Measurements from ENCODE around the gene SHROOM2.
"Not testable (repeated sequence)": the region's sequence is repeated elsewhere in the genome, so short reads cannot be mapped to it uniquely, and the experiment has no call there.

SHROOM2 gene, protein sequence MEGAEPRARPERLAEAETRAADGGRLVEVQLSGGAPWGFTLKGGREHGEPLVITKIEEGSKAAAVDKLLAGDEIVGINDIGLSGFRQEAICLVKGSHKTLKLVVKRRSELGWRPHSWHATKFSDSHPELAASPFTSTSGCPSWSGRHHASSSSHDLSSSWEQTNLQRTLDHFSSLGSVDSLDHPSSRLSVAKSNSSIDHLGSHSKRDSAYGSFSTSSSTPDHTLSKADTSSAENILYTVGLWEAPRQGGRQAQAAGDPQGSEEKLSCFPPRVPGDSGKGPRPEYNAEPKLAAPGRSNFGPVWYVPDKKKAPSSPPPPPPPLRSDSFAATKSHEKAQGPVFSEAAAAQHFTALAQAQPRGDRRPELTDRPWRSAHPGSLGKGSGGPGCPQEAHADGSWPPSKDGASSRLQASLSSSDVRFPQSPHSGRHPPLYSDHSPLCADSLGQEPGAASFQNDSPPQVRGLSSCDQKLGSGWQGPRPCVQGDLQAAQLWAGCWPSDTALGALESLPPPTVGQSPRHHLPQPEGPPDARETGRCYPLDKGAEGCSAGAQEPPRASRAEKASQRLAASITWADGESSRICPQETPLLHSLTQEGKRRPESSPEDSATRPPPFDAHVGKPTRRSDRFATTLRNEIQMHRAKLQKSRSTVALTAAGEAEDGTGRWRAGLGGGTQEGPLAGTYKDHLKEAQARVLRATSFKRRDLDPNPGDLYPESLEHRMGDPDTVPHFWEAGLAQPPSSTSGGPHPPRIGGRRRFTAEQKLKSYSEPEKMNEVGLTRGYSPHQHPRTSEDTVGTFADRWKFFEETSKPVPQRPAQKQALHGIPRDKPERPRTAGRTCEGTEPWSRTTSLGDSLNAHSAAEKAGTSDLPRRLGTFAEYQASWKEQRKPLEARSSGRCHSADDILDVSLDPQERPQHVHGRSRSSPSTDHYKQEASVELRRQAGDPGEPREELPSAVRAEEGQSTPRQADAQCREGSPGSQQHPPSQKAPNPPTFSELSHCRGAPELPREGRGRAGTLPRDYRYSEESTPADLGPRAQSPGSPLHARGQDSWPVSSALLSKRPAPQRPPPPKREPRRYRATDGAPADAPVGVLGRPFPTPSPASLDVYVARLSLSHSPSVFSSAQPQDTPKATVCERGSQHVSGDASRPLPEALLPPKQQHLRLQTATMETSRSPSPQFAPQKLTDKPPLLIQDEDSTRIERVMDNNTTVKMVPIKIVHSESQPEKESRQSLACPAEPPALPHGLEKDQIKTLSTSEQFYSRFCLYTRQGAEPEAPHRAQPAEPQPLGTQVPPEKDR (N-terminal part only)

DNA sequence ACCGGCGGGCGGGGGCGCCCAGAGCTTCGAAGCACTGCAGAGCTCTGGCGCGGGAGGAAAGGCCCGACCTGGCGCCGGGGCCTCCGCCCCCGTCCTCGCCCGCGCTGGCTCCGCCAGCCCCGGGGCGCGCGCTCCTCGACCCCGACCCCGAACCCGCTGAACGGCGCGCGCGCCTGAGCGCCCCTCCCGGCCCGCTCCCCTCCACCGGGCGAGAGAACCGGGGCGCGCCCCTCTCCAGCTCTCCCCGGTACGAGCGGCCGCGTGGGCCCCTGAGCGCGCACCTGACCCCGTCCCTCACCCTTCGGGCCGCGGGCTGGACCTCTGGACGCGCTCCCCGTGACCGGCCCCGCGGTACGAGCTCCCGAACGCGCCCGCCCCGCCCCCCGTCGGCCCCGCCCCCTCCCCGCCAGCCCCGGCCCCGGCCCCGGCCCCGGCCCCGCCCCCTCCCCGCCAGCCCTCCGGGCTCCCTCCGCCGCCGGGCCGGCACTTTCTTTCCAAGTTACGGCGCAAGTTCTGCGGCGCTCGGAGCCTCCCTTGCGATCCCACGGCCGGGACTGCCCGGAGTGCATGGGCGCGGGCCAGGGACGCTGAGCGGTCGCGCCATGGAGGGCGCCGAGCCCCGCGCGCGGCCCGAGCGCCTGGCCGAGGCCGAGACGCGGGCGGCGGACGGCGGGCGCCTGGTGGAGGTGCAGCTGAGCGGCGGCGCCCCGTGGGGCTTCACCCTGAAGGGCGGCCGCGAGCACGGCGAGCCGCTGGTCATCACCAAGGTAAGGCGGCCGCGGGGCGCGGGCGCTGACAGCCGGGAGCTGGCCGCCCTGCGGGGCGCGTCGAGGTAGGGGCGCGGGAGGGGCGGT lies at the start of gene SHROOM2:
TSS of gene SHROOM2 (plus strand) at position 486 of the 854 bp plus-strand sequence. CDS start at position 603, 117 bp downstream.
- DNase-seq: no peak

DNA sequence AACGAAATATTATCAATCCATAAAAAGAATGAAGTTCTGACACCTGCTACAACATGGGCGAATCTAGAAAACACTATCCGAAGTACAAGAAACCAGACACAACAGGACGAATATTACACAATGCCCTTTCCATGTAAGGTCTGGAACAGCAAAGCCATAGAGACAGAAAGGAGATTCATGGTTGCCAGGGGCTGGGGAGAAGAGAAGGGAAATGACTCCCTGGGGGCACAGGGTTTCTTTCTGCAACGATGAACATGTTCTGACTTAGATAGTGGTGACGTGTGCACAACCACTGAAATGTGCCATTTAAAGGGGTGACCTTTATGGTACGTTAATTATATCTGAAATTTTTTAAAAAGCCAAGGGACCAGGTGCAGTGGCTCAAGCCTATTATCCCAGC lies 48.9 kb upstream of the SHROOM2 start:
- DNase-seq: no peak

DNA sequence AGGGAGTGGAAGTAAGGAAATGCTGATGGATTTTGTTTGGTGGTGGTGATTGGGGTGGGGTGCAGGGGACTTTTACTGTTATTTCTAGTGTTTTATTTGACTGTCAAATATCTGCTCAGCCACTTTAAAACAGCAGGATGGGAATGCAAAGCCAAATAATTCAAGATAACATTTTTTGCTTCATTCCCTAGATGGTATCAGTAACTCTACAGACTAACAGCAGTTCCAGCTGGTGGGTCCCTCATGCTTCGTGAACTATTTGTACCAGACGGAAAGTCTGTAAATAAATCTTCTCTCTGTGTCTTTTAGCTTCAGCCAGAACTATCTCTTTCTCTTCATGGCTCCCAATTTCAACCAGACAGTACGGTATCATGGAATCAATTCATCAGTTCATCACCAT lies 48.1 kb upstream of the SHROOM2 start:
- DNase-seq: no peak

DNA sequence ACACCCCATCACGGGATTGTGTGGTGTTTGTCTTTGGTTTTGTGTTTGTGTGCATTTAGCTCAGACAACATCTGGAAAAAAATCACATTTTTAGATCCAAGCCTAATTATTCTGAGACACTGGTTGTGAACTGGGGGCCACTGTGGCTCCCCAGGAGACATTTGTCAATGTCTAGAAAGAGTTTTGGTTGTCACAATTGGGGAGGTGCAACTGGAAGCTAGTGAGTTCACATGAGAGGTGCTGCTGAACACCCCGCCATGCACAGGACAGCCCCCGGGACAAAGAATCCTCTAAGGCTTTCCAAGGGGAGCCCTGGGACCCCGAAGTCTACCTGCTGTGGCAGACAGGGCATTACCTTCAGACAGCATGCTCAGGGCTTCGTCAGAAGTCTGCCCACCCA lies 47.1 kb upstream of the SHROOM2 start:
- no peak for DNase-seq

DNA sequence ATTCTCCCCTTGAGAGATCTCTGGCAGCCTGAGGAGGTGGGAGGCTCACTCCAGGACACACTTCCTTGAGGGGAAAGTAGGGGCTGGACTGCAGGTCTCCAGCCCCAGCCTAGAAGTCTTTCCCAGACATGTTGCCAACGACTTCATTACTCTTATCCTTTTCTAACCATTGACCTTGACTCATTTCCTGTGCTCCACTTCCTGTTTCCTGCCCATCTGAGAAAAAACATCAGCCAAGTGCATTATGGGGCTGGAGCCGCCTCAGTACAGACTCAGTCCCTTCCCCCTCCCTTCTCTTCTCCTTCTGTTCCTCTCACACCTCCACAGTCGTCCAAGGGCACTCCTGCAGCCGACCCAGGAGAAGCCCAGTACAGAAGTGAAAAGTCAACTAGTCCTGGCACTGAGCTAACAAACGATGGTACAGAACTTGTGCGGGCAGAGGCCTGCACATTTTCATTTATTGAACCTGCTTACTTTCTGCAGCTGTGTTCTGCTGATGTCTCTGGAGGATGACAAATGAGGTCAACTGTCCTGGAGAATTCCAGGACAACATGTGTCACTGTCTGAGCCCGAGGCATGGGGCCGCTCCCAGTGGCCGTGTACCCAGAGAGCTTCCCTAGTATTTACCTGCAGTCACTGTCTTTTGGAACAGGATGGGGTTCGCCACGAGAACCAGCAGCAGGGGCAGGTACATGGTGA lies 40.7 kb upstream of the SHROOM2 start:
- DNase-seq: no peak

DNA sequence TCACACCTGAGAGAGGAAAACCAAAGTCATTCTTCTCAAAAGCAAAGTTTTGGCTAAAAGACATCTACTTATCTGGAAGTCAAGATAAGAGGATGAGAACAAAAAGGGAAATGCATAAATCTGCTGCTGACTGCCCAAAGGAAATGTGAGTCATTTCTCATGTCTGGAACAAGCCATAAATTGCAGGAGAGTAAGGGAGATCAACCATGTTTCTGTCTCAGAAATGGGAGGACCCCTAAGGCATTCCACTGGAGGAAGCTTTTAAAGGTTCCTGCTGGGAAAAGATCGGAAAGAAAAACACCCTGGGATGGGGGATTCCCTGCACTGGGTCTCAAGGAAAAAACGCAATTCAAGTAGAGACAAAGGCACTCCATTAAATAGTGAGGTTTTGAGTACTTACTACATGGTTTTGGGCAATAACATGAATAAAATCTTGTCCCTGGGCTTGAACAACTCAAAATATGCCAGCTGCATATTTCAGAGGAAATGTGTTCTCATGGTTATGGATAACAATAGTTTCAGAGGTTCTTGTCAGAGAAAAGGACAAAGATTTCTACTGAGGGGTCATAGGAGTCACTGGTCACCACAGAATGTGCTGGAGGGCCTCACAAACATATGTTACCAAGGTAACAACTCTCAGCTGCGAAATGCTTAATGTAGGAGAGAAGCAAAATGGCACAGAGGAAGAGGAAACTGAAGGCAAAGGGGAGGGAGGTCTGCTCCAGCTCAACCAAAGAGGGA lies 39.9 kb upstream of the SHROOM2 start:
- DNase-seq: no peak

DNA sequence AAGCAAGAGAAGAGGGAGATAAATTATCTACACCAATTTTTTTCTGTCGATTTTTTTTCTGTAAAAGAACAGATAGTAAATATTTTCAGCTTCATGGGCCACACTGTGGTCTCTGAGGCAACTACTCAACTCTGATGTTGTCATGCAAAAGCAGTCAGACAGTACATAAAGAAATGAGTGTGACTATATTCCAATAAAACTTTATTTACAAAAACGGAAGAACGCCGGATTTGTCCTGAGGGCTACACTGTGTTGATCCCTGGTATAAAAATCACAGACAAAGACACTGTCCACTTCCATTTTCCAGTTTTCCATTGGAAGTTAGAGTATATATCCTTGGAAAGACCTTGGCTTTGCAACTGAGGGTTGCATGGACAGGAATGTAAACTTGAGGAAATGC lies 38.6 kb upstream of the SHROOM2 start:
- no peak for DNase-seq

DNA sequence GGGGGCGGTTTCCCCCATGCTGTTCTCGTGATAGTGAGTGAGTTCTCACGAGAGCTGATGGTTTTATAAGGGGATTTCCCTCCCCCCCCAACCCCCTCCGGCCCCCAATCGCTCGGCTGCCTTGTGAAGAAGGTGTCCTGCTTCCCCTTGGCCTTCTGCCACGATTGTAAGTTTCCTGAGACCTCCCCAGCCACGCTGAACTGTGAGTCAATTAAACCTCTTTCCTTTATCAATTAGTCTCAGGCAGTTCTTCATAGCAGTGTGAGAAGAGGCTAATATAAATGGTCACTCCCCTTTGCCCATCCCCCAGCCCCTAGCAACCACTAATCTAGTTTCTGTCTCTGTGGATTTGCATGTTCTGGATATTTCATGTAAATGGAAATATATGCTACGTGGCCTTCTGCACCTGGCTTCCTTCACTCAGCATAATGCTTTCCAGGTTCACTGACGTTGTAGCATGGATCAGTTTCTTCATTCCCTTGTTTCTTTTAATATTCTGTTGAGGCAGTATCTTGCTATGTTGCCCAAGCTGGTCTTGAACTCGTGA lies 37.0 kb upstream of the SHROOM2 start:
- DNase-seq: no peak

DNA sequence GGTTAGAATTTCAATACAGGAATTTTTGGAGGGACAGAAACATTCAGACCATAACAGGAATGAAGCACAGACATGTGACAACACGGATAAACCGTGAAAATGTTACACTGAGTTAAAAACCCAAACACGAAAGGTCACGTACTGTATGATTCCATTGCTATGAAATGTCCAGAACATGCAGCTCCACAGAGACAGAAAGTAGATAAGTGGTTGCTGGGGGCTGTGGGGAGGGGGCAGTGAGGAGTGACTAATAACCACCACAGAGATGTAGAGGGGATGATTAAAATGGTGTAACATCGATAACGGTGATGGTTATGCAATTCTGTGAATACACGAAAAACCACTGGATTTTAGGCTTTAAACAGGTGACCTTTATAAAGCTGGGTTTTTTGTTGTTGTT lies 28.9 kb upstream of the SHROOM2 start:
- DNase-seq: no peak

DNA sequence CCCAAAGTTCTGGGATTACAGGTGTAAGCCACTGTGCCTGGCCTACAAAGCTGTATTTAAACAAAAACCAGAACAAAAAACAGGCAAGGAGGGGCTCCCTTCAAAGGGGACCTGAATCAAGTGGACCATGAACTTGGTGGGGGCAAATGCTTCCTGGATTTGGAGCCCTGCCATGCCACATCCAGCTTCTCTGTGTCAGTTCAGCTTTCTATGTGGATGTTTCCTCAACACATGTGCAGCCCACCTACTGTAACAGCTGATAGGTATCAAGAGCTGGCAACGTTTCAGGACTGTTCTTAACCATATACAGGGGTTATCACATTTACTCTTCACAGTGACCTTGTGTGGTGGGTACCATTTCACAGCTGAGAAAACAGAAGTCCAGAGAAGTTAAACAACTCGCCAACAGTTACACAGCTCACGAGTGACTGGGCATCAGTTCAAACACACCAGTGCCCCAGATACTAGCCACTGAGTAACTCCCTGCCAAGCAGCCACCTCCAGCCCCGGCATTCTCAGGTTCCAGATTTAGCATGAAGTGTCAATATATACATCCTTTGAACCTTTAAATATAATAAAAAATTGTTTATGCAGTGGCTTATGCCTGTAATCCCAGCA lies 28.1 kb upstream of the SHROOM2 start:
- DNase-seq: no peak

DNA sequence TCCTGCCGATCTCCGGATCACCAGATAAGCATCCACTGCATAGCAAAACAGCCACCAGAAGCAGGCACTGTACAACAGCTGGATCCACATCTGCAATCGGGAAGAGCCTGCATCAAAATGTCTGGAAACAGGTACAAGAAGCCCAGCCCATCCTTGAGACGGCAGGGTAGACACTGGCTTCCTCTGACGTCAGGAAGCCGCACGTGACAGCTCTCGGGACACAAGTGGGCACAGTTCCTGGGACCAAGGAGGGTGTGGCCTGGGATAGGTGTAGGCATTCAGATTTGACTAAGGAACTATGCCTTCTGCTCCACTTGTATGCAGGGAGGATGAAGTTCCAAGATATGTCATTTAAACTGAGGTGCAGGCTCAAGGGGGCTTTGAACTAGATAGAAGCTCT lies 26.9 kb upstream of the SHROOM2 start:
- no peak for DNase-seq

DNA sequence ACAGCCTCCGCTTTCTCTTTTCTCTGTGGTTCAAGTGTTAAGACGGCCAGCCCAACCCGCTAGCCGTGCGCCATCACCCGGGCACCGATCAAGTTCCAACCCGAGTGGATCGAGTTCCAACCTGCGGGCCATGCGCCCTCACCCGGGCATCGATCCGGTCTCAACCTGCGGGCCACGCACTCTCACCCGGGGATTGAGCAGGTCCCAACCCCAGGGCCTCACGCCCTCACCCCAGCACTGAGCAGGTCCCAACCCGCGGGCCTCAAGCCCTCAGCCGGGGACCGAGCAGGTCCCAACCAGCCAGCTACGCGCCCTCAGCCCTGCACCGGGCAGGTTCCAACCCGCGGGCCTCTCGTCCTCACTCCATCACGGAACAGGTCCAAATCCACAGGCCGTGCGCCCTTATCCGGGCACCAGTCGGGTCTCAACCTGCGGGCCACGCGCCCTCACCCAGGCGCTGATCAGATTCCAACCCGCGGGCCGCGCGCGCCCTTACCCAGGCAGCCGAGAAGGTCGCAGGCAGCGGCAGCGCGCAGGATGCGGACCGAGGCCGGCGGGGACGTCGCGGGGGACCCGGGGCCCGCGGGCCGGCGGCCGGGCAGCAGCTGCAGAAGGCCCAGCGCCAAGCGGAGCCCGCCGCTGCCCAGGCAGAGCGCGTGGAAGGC lies 21.0 kb upstream of the SHROOM2 start:
- no peak for DNase-seq

DNA sequence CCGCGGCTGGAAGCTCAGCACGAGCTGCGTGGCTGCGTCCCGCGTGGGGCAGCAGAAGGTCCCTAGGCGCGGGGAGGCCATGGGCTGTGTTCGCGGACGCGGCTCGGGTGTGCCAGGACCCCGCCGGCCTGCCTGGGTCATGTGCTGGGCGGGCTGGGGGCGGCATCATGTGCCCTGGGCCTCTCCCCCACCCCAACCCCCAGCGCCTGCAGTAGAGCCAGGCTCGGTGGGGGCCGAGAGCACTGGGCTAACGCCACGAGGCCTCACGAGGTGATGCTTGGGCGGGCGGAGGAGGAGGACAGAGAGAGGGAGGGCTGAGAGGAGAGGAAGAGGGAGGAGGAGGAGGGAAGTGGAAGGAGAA lies 20.5 kb upstream of the SHROOM2 start, which contains the start of gene GPR143:
TSS of gene GPR143 (minus strand) at position 111 of the 361 bp plus-strand sequence. CDS start at position 81, 30 bp downstream.
- DNase-seq: no peak

DNA sequence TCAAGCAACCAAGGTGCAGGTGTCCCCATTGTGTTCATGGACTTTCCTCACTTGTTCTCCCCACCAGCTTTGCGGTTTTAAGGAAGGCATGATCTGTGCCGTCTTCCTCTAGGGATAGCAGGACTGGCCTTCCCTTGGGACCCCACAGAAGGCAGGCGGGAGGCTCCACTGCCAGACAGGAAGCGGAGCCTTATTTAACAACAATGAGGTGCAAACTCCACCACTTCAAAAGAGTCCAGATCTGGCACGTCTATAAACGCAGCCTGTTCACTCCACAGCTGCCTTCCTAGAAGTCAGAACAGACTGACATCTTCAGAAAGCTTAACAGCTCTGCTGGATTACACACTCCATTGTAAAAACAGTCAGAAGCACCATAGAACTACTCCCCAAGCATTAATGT lies 18.9 kb upstream of the SHROOM2 start:
- no peak for DNase-seq

DNA sequence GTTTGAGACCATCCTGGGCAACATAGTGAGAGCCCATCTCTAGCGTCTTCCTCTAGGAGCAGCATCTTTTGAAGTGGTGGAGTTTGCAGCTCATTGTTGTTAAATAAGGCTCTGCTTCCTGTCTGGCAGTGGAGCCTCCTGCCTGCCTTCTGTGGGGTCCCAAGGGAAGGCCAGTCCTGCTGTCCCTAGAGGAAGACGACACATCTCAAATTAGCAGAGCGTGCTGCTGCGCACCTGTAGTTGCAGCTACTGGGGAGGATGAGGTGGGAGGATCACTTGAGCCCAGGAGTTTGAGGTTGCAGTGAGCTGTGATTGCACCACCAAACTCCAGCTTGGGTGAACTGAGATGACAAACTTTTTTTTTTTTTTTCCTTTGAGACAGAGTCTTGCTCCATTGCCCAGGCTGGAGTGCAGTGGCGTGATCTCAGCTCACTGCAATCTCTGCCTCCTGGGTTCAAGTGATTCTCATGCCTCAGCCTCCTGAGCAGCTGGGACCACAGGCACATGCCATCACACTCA lies 17.8 kb upstream of the SHROOM2 start:
- DNase-seq: not testable (repeated sequence)

DNA sequence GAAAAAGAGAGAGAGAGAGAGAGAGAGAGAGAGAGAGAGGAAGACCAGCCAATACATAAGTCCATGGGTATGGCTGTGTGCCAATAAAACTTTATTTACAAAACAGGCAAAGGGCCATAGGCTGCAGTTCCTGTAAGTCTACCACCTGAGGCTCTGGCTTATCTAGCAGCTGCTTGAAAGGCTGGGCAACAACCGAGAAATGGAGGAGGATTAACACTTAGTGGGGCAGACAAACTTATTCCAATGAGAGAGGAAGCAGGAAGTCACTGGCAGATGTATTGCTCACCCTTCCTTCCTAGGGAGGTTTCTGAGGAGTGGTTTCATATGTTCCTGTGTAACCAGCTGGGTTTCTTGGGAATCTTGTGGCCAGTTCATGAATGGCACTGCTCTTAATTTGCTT lies 15.9 kb upstream of the SHROOM2 start:
- no peak for DNase-seq

DNA sequence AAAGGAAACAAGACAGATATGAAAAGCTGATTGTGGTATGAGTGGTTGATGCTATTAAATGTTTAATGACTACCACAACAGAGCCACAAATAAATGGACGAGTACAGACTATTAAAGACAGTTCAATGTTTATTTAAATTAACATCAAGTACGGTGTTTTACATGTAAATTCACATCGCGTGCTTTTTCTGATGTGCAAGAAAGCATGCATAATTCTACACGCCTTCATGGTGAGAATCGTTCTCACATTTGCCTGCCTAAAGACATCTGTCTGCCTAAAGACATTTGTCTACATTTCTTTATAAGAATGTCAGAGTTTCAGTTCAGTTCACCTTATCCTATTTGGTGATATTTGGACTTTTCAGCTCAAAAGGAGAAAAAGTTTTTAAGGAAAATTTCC lies 13.3 kb upstream of the SHROOM2 start:
- DNase-seq: no peak

DNA sequence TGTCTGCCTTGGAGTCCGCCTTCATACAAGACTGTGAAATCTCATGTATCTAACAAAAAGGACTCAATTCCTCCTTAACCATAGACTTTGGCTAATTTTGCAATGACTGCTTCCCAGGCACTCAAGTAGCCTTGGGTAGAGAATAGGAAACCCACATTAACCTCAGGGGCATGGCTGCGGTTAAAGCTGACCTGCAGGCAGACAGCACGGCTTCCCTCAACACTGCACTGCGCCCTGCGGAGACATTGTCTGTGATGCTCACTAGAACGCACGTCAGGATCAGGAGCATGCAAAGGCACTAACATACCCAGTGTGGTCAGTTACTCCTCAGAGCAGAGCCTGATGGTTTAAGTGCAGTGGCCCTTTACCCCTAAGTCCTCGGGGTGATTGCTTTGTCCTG lies 10.3 kb upstream of the SHROOM2 start:
- no peak for DNase-seq

DNA sequence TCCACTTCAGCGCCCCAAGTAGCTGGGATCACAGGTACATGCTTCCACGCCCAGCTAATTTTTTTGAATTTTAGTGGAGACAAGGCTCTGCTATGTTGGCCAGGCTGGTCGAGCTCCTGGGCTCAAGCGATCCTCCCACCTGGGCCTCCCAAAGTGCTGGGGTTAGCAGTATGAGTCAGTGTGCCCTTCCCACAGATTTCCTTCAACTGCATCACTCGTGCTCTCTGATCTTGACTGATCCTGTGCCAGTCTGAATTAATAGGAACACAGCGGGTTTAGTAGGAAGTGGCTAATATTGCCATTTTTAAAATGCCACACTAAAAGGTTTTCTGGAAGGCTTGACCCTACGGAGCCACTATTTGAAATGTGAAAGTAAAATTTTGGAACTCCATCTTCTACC lies 4.3 kb upstream of the SHROOM2 start:
- no peak for DNase-seq

All from activated effector memory CD4-positive, alpha-beta T cell treated with Interleukin-2 at 50 U/mL for 16 hours (primary cell).